Right renal cortex interstitium (tissue), 3 donors: Measurements from ENCODE around the gene ABHD16A. TPM values are rescaled to one million over a fixed set of nuclear protein-coding genes. Genes with fewer than 3 reads are reported as not detected.

Experiments
- DNase-seq, 3 donors: peaks; one replicate each; pipeline ENCODE4 v3.0.0-alpha.2; 2013; ENCODE audit warnings: low read depth in 3 of 3, low spot score in 2 of 3
- polyA plus RNA-seq, 3 donors: library from polyadenylated mRNA; unstranded; fragments of 120-200 nt; gene quantifications; one replicate each; pipeline ENCODE4 v1.2.1, GENCODE V29; 2013; ENCODE audit not compliant: insufficient read length in 3 of 3

Gene ABHD16A
- polyA plus RNA-seq, 3 donors, result 54.8 to 57.3 (median 55.2) TPM

DNA sequence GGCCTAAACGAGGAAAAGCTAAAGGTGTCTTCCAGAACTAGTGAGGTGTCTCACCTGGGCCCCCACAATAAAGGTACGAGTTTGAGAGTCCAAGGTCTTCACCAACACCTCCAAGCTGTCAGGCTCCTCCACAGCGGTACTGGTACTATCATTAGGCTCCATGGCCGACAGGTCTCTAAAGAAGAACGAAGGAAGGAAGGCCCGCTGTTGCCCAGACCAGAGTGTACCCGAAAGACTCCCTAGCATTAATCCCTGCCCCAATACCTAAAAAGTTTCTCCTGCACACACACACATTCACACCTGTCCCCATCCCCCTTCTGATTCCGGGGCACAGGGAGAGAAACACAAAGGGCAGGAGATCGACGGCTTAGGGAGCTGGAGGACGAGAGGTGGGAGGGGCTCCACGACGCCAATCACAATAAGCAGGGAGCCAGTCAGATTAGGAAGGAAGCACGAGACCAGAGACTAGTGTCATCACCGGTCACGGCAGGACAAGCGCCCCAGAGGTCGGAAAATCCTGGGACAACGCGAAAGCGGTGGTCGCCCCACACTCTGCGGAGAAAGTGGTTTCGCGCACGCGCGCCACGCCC is 51.4 kb downstream of the ABHD16A start:
- DNase-seq, result peak in 1 of 3 donors; percentile 52

DNA sequence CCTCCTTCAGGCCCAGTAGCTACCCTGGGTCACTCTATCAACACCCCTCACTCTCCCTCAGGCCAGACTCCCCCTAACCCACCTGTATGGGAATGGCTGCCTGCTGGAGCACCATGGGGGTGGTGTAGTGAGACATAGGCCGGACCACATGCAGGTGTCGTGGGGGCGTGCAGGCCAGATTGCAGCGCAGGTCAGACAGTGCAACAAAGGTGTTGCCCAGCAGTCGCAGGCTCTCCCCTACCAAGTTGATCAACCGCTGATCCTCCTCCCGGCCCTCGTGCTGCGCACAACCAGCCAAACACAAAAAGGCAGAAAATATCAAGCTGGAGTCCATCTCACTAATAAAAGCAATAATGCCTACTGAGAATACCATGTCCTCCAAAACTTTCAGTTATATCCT is 57.8 kb downstream of the ABHD16A start:
- no peak for DNase-seq

- no peak for DNase-seq
Measured at GRCh38 chr6:31643818-31644454, 59.2 kb downstream of the ABHD16A start.

GRCh38 chr6:31642798-31643570 is 60.1 kb downstream of the ABHD16A start:
- no peak for DNase-seq

DNA sequence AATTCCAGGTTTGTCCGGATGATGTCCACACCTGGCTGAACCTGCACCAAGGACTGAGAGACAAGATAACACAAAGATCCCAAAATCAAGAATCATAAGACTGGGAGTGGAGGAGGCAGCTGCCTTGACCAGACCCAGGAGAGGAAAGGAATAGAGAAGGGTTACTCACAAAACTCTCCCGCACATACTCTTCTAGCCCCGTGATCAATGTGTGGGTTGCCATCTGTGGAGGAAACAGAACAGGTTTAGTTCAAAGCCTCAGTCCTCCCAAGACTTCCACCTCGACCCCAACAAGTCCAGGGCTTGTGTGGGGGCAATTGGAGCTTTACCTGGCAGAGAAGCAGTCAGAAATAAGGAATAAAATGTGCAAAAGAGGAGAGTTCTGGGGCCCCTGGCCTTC is 61.8 kb downstream of the ABHD16A start:
- no peak for DNase-seq

- no peak for DNase-seq
Measured at GRCh38 chr6:31640612-31641011, 62.5 kb downstream of the ABHD16A start.

GRCh38 chr6:31639449-31639861 is 63.7 kb downstream of the ABHD16A start:
- DNase-seq, result no peak

GRCh38 chr6:31639043-31639442 is 64.1 kb downstream of the ABHD16A start:
- DNase-seq, result no peak

Other genes with a start within 250 kb of the ABHD16A start
- gene MICB, start 205.2 kb downstream of the ABHD16A start, polyA plus RNA-seq, result 1 to 10 TPM; 1.0 to 1.4 (median 1.2) TPM
- gene MCCD1, start 174.4 kb downstream of the ABHD16A start, polyA plus RNA-seq, result 10 to 100 TPM; 13.6 to 24.1 (median 17.7) TPM
- gene DDX39B, start 161.3 kb downstream of the ABHD16A start, polyA plus RNA-seq, result 100 to 1,000 TPM; 509 to 546 (median 538) TPM
- 1 to 10 TPM; 5.7 to 7.5 (median 7.3) TPM for gene ATP6V1G2, start 156.7 kb downstream of the ABHD16A start, polyA plus RNA-seq
- 10 to 100 TPM; 17.6 to 19.3 (median 19.1) TPM for gene NFKBIL1, start 155.7 kb downstream of the ABHD16A start, polyA plus RNA-seq
- under 1 TPM; 0.13 to 0.15 (median 0.14) TPM for gene LTA, start 131.0 kb downstream of the ABHD16A start, polyA plus RNA-seq
- under 1 TPM; 0.16 to 0.31 (median 0.19) TPM for gene TNF, start 127.8 kb downstream of the ABHD16A start, polyA plus RNA-seq
- 1 to 10 TPM in 2 of 3 donors, under 1 TPM in 1; 0.89 to 1.4 (median 1.2) TPM for gene LTB, start 120.9 kb downstream of the ABHD16A start, polyA plus RNA-seq
- gene LST1, start 117.0 kb downstream of the ABHD16A start, polyA plus RNA-seq, result 1 to 10 TPM; 4.9 to 6.5 (median 5.2) TPM
- gene NCR3, start 110.3 kb downstream of the ABHD16A start, polyA plus RNA-seq, result under 1 TPM in 1 of 3 donors, not detected in 2; 0.16 TPM
- 10 to 100 TPM; 87.4 to 99.7 (median 94.8) TPM for gene AIF1, start 88.1 kb downstream of the ABHD16A start, polyA plus RNA-seq
- gene PRRC2A, start 82.6 kb downstream of the ABHD16A start, polyA plus RNA-seq, result 100 to 1,000 TPM; 131 to 142 (median 140) TPM
- gene BAG6, start 50.7 kb downstream of the ABHD16A start, polyA plus RNA-seq, result 100 to 1,000 TPM; 212 to 228 (median 226) TPM
- 100 to 1,000 TPM in 2 of 3 donors, 10 to 100 TPM in 1; 91.6 to 131 (median 120) TPM for gene APOM, start 47.4 kb downstream of the ABHD16A start, polyA plus RNA-seq
- gene C6orf47, start 42.5 kb downstream of the ABHD16A start, polyA plus RNA-seq, result 10 to 100 TPM; 19.4 to 20.7 (median 20.4) TPM
- gene GPANK1, start 38.3 kb downstream of the ABHD16A start, polyA plus RNA-seq, result 10 to 100 TPM; 29.5 to 31.0 (median 30.8) TPM
- gene CSNK2B, start 37.2 kb downstream of the ABHD16A start, polyA plus RNA-seq, result 100 to 1,000 TPM; 234 to 239 (median 236) TPM
- gene LY6G5B, start 33.3 kb downstream of the ABHD16A start, polyA plus RNA-seq, result 10 to 100 TPM; 10.4 to 15.6 (median 12.0) TPM
- 1 to 10 TPM; 2.4 to 3.2 (median 2.5) TPM for gene LY6G5C, start 22.3 kb downstream of the ABHD16A start, polyA plus RNA-seq
- 1 to 10 TPM in 1 of 3 donors, under 1 TPM in 2; 0.44 to 1.5 (median 0.98) TPM for gene LY6G6F, start 3.5 kb upstream of the ABHD16A start, polyA plus RNA-seq
- gene LY6G6D, start 12.0 kb upstream of the ABHD16A start, polyA plus RNA-seq, result under 1 TPM in 1 of 3 donors, not detected in 2; 0.34 TPM
- gene LY6G6C, start 18.4 kb upstream of the ABHD16A start, polyA plus RNA-seq, result under 1 TPM; 0.18 to 0.28 (median 0.22) TPM
- 1 to 10 TPM; 1.1 to 2.3 (median 1.4) TPM for gene MPIG6B, start 20.0 kb upstream of the ABHD16A start, polyA plus RNA-seq
- 100 to 1,000 TPM; 157 to 166 (median 162) TPM for gene DDAH2, start 26.0 kb upstream of the ABHD16A start, polyA plus RNA-seq
- gene CLIC1, start 33.2 kb upstream of the ABHD16A start, polyA plus RNA-seq, result 100 to 1,000 TPM; 313 to 334 (median 325) TPM
- 10 to 100 TPM; 13.8 to 16.7 (median 15.3) TPM for gene MSH5, start 36.7 kb upstream of the ABHD16A start, polyA plus RNA-seq
- gene SAPCD1, start 59.3 kb upstream of the ABHD16A start, polyA plus RNA-seq, result 1 to 10 TPM; 2.1 to 7.4 (median 6.0) TPM
- gene VWA7, start 74.0 kb upstream of the ABHD16A start, polyA plus RNA-seq, result 1 to 10 TPM; 6.8 to 9.4 (median 8.5) TPM
- 10 to 100 TPM; 57.2 to 59.4 (median 58.1) TPM for gene VARS1, start 92.4 kb upstream of the ABHD16A start, polyA plus RNA-seq
- gene LSM2, start 103.6 kb upstream of the ABHD16A start, polyA plus RNA-seq, result 10 to 100 TPM; 86.8 to 93.1 (median 87.3) TPM
- gene HSPA1L, start 112.0 kb upstream of the ABHD16A start, polyA plus RNA-seq, result 1 to 10 TPM; 4.1 to 4.3 (median 4.3) TPM
- gene HSPA1A, start 112.2 kb upstream of the ABHD16A start, polyA plus RNA-seq, result 100 to 1,000 TPM in 1 of 3 donors, 10 to 100 TPM in 2; 83.5 to 115 (median 87.1) TPM
- 100 to 1,000 TPM; 112 to 164 (median 134) TPM for gene HSPA1B, start 124.4 kb upstream of the ABHD16A start, polyA plus RNA-seq
- 10 to 100 TPM; 69.0 to 89.7 (median 77.5) TPM for gene NEU1, start 159.5 kb upstream of the ABHD16A start, polyA plus RNA-seq
- gene SLC44A4, start 175.7 kb upstream of the ABHD16A start, polyA plus RNA-seq, result 10 to 100 TPM; 34.7 to 45.8 (median 43.8) TPM
- gene EHMT2, start 194.4 kb upstream of the ABHD16A start, polyA plus RNA-seq, result 10 to 100 TPM; 67.9 to 74.0 (median 68.5) TPM
- 10 to 100 TPM; 23.5 to 27.3 (median 25.5) TPM for gene ZBTB12, start 198.8 kb upstream of the ABHD16A start, polyA plus RNA-seq
- 1 to 10 TPM; 3.3 to 4.3 (median 4.0) TPM for gene C2, start 224.4 kb upstream of the ABHD16A start, polyA plus RNA-seq
- 10 to 100 TPM in 1 of 3 donors, 1 to 10 TPM in 2; 5.0 to 17.5 (median 5.7) TPM for gene CFB, start 242.8 kb upstream of the ABHD16A start, polyA plus RNA-seq